ENCODE data around the gene USP17L21. TPM values are rescaled to one million over a fixed set of nuclear protein-coding genes. Genes with fewer than 3 reads are reported as not detected.
"Not testable (repeated sequence)": the region's sequence is repeated elsewhere in the genome, so short reads cannot be mapped to it uniquely, and the experiment has no call there.

USP17L21 gene
- total RNA-seq, 1 experiment from 2014 or later = not detected

- not testable (repeated sequence) for H2BK12ac ChIP-seq (ENCODE audit: insufficient read length, low read depth, low read length); H3K18ac ChIP-seq (ENCODE audit: insufficient read length, low read depth, low read length); H3T11ph ChIP-seq (ENCODE audit: low read length); H3K9ac ChIP-seq (ENCODE audit: extremely low read depth, insufficient read length, low read length); H3K14ac ChIP-seq (ENCODE audit: insufficient read depth, low read length); H2BK5ac ChIP-seq (ENCODE audit: insufficient read length, low read length); H2BK15ac ChIP-seq (ENCODE audit: low read depth, low read length); H2AFZ ChIP-seq (ENCODE audit: low read length); H3K9me3 Mint-ChIP-seq; H3K4me1 ChIP-seq (ENCODE audit: insufficient read depth, low read length); H3K79me2 ChIP-seq (ENCODE audit: insufficient read depth, low read length); H4K91ac ChIP-seq (ENCODE audit: insufficient read length, low read depth, low read length); H3K23me2 ChIP-seq (ENCODE audit: insufficient read length, low read depth, low read length, poor library complexity, severe bottlenecking); H3K27me3 Mint-ChIP-seq (ENCODE audit: low read depth); H3K9me3 ChIP-seq (ENCODE audit: control insufficient read depth, low read depth, low read length); H2BK120ac ChIP-seq (ENCODE audit: low read depth, low read length, poor library complexity, severe bottlenecking); H3K27me3 ChIP-seq (ENCODE audit: insufficient read depth, low read length); H2AK5ac ChIP-seq (ENCODE audit: insufficient read length, low read length); H4K8ac ChIP-seq (replicated peaks; ENCODE audit: insufficient read length, low read depth, low read length); H3K79me1 ChIP-seq (ENCODE audit: insufficient read depth, low read depth, low read length, poor library complexity, severe bottlenecking); H3K4me1 Mint-ChIP-seq; H3K4me3 Mint-ChIP-seq; H3K4ac ChIP-seq (ENCODE audit: low read depth, low read length); DNase-seq; H2BK20ac ChIP-seq (ENCODE audit: low read depth, low read length, poor library complexity, severe bottlenecking); H3K36me3 Mint-ChIP-seq (ENCODE audit: insufficient read depth in 1 of 3, low read depth in 3 of 3); H3K27ac ChIP-seq (ENCODE audit: insufficient read length, low read depth, low read length); H3K27ac Mint-ChIP-seq; H3K23ac ChIP-seq (ENCODE audit: insufficient read length, low read depth, low read length); H4K20me1 ChIP-seq (ENCODE audit: control insufficient read depth, insufficient read depth, insufficient read length); H3K4me2 ChIP-seq (ENCODE audit: insufficient read depth, insufficient read length, low read length); H3K56ac ChIP-seq (ENCODE audit: insufficient read length, low read depth, low read length); H4K5ac ChIP-seq (ENCODE audit: insufficient read length, low read depth, low read length)
- no CpG with 5 or more reads among the region's 14 CpGs for WGBS (ENCODE audit: extremely low coverage, insufficient read length, low lambda C conversion rate)
Measured at GRCh38 chr4:9224596-9224995, 38.1 kb upstream of the USP17L21 start, which contains the start of gene USP17L13. TSS of gene USP17L13 (plus strand) at chr4:9224896. CDS start at chr4:9224896, 0 bp downstream.

- not testable (repeated sequence) for H3K4me1 ChIP-seq (ENCODE audit: insufficient read depth, low read length); H3K14ac ChIP-seq (ENCODE audit: insufficient read depth, low read length); H3K4me1 Mint-ChIP-seq; H2AK5ac ChIP-seq (ENCODE audit: insufficient read length, low read length); DNase-seq; H2BK120ac ChIP-seq (ENCODE audit: low read depth, low read length, poor library complexity, severe bottlenecking); H3K79me1 ChIP-seq (ENCODE audit: insufficient read depth, low read depth, low read length, poor library complexity, severe bottlenecking); H3K4me3 Mint-ChIP-seq; H3K36me3 Mint-ChIP-seq (ENCODE audit: insufficient read depth in 1 of 3, low read depth in 3 of 3); H3K9ac ChIP-seq (ENCODE audit: extremely low read depth, insufficient read length, low read length); H3K27me3 Mint-ChIP-seq (ENCODE audit: low read depth); H3K23me2 ChIP-seq (ENCODE audit: insufficient read length, low read depth, low read length, poor library complexity, severe bottlenecking); H2BK12ac ChIP-seq (ENCODE audit: insufficient read length, low read depth, low read length); H4K5ac ChIP-seq (ENCODE audit: insufficient read length, low read depth, low read length); H3K9me3 ChIP-seq (ENCODE audit: control insufficient read depth, low read depth, low read length); H2BK20ac ChIP-seq (ENCODE audit: low read depth, low read length, poor library complexity, severe bottlenecking); H3K27me3 ChIP-seq (ENCODE audit: insufficient read depth, low read length); H3K4me2 ChIP-seq (ENCODE audit: insufficient read depth, insufficient read length, low read length); H4K20me1 ChIP-seq (ENCODE audit: control insufficient read depth, insufficient read depth, insufficient read length); H3T11ph ChIP-seq (ENCODE audit: low read length); H4K91ac ChIP-seq (ENCODE audit: insufficient read length, low read depth, low read length); H3K18ac ChIP-seq (ENCODE audit: insufficient read length, low read depth, low read length); H3K79me2 ChIP-seq (ENCODE audit: insufficient read depth, low read length); H2BK5ac ChIP-seq (ENCODE audit: insufficient read length, low read length); H2AFZ ChIP-seq (ENCODE audit: low read length); H3K23ac ChIP-seq (ENCODE audit: insufficient read length, low read depth, low read length); H3K9me3 Mint-ChIP-seq; H3K27ac Mint-ChIP-seq; H3K27ac ChIP-seq (ENCODE audit: insufficient read length, low read depth, low read length); H3K4ac ChIP-seq (ENCODE audit: low read depth, low read length); H2BK15ac ChIP-seq (ENCODE audit: low read depth, low read length); H4K8ac ChIP-seq (replicated peaks; ENCODE audit: insufficient read length, low read depth, low read length); H3K56ac ChIP-seq (ENCODE audit: insufficient read length, low read depth, low read length)
- no CpG with 5 or more reads among the region's 8 CpGs for WGBS (ENCODE audit: extremely low coverage, insufficient read length, low lambda C conversion rate)
Measured at GRCh38 chr4:9230249-9230648, 32.4 kb upstream of the USP17L21 start.
